Hematopoietic multipotent progenitor cell treated with erythropoietin and hydrocortisone succinate and interleukin-3 and kit ligand, for 6 days (in vitro differentiated cells): Measurements from ENCODE around the gene SPANXN4.

Experiments used
- DNase-seq: peaks from one replicate; pipeline ENCODE4 v3.0.0-alpha.2; 2015

The SPANXN4 gene, protein sequence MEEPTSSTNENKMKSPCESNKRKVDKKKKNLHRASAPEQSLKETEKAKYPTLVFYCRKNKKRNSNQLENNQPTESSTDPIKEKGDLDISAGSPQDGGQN

GRCh38 chrX:143025628-143026027 lies at the start of gene SPANXN4:
Gene SPANXN4 (plus strand): TSS chrX:143025928. CDS start chrX:143026015, 87 bp downstream.
- no peak for DNase-seq

GRCh38 chrX:142977128-142977914 lies 48.4 kb upstream of the SPANXN4 start:
- no peak for DNase-seq

DNA sequence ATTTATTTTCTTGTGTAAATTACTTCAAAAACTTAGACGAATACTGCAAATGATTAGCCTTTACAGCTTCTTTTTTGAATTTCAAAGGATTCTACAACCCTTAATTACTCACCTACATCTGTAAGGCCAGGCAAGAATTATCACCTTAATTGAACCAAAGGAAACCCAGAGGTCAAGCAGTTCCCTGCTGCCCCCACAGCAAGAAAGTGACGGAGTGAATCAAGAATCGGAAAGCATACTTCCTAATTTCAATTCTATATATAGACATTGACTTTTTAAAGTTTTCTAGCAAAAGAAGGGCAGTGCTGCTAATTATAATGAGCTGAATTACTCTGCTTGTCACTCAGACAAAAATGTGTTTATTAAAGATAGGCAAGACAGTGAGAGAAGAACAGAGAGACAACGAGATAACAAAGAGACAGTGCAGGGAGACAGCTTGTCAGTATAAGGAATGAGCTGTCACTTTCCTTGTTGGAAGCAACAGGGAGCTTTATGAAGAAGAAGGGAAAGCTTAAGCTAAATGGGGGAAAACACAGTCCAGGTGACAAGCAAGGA lies 47.5 kb upstream of the SPANXN4 start:
- DNase-seq = no peak

DNA sequence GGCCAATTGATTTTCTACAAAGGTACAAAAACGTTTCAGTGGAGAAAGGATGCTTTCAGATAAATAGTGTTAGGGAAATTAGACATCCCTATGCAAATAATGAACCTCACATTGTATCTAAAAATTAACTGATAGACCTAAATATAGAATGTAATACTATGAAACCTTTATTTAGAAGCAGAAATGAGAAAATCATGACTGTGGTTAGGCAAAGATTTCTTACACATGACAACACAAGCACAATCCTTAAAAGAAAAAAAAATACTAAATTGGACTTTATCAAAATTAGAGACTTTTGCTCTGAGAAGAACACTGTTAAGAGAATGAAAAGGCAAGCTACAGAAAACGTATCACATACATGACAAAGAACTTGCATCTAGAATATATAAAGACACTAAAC lies 43.0 kb upstream of the SPANXN4 start:
- DNase-seq = no peak

DNA sequence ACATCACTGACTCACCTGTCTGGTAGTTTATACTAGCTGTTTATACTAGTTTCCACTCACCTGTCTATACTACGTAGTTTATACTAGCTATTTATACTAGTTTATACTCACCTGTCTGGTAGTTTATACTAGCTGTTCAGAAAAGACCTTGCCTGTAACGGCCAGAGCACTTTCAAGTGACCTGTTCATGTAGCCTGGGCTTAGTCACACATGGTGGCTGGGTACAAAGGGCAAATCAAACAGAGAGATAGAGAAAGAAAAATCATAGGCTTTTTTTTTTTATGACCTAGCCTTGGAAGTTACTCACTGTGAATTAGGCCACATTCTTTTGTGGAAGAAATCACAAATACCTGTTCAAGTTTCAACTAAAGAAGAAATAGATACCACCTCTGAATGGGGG lies 30.7 kb upstream of the SPANXN4 start:
- no peak for DNase-seq

- DNase-seq = no peak
Measured at GRCh38 chrX:142998447-142999198, 27.1 kb upstream of the SPANXN4 start.

DNA sequence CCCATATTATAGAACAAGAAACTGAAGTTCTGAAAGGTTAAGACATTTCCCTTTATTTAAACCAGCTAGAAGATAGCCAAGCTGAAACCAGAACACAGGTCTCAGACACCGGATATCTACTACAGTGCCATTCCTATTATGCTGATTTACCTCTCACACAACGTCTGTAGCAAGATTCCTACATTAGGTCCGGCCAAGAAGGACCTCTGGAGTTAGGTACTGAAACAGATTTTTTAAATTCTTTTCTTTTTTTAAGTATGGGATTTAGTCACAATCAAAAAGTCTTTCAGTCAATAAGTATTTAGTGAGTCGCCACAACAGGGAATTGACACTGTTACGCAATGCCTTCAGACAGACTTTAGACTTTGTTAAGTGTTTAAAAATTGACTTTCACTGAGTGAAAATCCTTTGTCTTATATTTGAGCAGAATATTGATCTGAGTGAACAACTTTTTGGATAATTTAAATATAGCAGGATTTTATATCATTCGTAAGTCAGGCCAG lies 26.5 kb upstream of the SPANXN4 start:
- DNase-seq = no peak

DNA sequence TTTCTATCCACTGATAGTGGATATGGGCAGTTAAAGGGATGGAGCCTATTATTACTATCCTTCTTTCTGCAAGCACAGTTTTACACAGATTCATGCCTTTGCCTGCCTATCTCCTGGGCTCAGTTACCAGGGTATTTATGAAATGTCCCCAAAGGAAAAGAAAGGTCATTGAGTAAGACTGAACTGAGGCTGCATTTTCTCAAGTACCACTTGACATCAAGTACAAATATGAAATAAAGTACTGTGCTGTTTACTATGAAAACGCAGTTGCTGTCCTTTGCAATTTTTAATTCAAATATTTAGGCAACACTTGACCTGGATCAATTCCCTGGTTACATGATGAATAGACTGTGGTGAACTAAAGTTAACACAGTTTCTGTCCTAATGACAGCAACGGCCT lies 23.5 kb upstream of the SPANXN4 start:
- no peak for DNase-seq

DNA sequence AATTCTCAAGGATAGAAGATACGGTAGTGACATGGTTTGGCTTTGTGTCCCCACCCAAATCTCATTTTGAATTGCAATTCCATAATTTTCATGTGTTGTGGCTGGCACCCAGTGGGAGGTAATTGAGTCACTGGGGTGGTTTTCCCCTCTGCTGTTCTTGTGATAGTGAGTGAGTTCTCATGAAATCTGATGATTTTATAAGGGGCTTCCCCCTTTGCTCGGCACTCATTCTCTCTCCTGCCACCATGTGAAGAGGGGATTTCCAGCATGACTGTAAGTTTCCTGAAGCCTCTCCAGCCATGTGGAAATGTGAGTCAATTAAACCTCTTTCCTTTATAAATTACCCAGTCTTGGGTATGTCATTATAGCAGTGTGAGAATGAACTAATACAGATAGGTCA lies 8.5 kb upstream of the SPANXN4 start:
- no peak for DNase-seq

DNA sequence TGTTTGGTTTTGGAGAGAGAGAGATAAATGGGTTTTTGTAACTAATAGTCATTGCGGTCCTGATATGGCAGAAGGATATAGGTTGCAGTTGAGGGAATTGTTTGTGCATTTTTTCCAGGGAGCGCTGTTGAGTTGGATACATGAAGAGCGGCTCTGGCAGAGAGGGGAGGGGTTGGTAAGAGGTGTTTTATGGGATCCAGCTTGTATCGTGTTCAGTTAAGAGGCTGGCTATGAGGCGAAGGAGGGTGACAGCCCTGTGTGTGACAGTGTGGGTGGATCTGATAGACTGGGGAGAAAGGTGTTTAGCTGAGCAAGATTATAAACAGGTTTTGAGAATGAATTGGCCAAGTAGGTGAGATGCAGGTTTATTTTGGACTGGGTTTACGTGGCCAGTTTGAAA lies 1.5 kb downstream of the SPANXN4 start:
- no peak for DNase-seq

DNA sequence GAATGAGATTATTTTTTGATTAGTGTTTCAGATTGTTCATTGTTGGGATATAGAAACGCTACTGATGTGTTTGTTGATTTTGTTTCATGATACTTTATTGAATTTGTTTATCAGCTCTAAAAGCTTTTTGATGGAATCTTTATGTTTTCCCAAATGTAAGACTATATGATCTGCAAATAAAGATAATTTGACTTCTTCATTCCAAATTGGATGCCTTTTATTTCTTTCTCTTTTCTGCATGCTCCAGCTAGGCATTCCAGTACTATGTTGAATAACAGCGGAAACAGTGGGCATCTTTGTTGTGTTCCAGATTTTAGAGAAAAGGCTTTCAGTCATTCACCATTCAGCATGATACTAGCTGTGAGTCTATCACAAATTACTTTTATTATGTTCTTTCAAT lies 21.8 kb downstream of the SPANXN4 start:
- no peak for DNase-seq

GRCh38 chrX:143058120-143058519 lies 32.4 kb downstream of the SPANXN4 start:
- DNase-seq = no peak

DNA sequence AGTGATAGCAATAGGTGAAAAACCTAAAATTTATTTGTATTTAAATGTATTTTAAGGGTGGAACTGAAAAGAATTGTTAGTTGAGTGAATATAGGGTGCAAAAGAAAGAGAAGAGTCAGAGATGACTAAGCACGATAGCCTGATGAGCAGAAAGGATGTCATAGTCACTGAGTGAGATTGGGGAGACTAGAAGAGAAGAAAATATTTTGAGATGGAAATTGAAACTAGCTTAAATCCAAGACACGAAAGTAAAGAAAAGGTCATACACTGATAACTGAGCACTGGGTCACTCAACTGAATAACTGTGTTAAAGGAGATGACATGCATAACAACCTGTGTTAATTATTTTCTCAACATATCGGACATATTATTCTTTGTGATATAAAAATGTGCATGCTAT lies 55.5 kb downstream of the SPANXN4 start:
- DNase-seq = no peak

- no peak for DNase-seq
Measured at GRCh38 chrX:143082537-143082936, 56.8 kb downstream of the SPANXN4 start.
